Progenitor cell of endocrine pancreas (in vitro differentiated cells): ENCODE data around the gene THRA. TPM values are rescaled to one million over a fixed set of nuclear protein-coding genes. Genes with fewer than 3 reads are reported as not detected.

ENCODE experiments used
- DNase-seq: peaks from one replicate; pipeline ENCODE4 v3.0.0; 2021; ENCODE audit warnings: low spot score; ENCODE audit not compliant: unreplicated experiment
- H3K27ac Mint-ChIP-seq: 2 replicates; pipeline ENCODE4 v1.8.0; 2021; ENCODE audit warnings: mild to moderate bottlenecking, moderate library complexity, mixed read lengths
- H3K27me3 Mint-ChIP-seq: 2 replicates; pipeline ENCODE4 v1.8.0; 2021; ENCODE audit warnings: mixed read lengths
- H3K36me3 Mint-ChIP-seq: 2 replicates; pipeline ENCODE4 v1.8.0; 2022; ENCODE audit warnings: mixed read lengths; ENCODE audit not compliant: insufficient read depth
- H3K4me1 Mint-ChIP-seq: 2 replicates; pipeline ENCODE4 v1.8.0; 2021; ENCODE audit warnings: low read depth, mixed read lengths
- H3K4me3 Mint-ChIP-seq: 2 replicates; pipeline ENCODE4 v1.8.0; 2021; ENCODE audit warnings: low read depth, mild to moderate bottlenecking, moderate library complexity, mixed read lengths
- H3K9me3 Mint-ChIP-seq: 2 replicates; pipeline ENCODE4 v1.8.0; 2021; ENCODE audit warnings: low read depth, mixed read lengths
- CTCF ChIP-seq: fragments of 200-600 bp; sonication (generic); IDR thresholded peaks from one replicate; pipeline ENCODE4 v1.5.0; 2021; ENCODE audit warnings: antibody characterized with exemption, mild to moderate bottlenecking; ENCODE audit not compliant: unreplicated experiment
- total RNA-seq: library from RNA; stranded (reverse); gene quantifications from 2 replicates; pipeline ENCODE4 v1.2.1, GENCODE V29; 2021

The THRA gene
- total RNA-seq, 1 donor from 2014 or later = 25.0 TPM

GRCh38 chr17:40060887-40061608, 1.7 kb upstream of the THRA start:
- no peak for DNase-seq
- Mint-ChIP-seq H3K9me3 (no peaks in the 10 kb centered on the region), H3K4me3 (peak overlapping the region; percentile 80), H3K36me3 (no peaks in the 10 kb centered on the region), H3K27ac (peak overlapping the region; percentile 84), H3K4me1 (peaks cover 32% of the 10 kb centered on the region), H3K27me3 (peaks cover 38% of the 10 kb centered on the region)
- TF ChIP-seq CTCF = no peak

- H3K9me3 Mint-ChIP-seq = no peaks in the 10 kb centered on the region
- H3K36me3 Mint-ChIP-seq = no peaks in the 10 kb centered on the region
- H3K27ac Mint-ChIP-seq = peak overlapping the region; percentile 50
- H3K4me1 Mint-ChIP-seq = peaks cover 33% of the 10 kb centered on the region
- H3K27me3 Mint-ChIP-seq = peaks cover 33% of the 10 kb centered on the region
- no peak for DNase-seq
- TF ChIP-seq CTCF = no peak
- H3K4me3 Mint-ChIP-seq = peak overlapping the region; percentile 80
Observed at GRCh38 chr17:40061609-40062038, 1.1 kb upstream of the THRA start.

GRCh38 chr17:40063187-40063771, 514 bp downstream of the THRA start:
- peak overlapping the region; percentile 91 for H3K27ac Mint-ChIP-seq

GRCh38 chr17:40063901-40064531, 1.3 kb downstream of the THRA start:
- no peak for TF ChIP-seq CTCF
- Mint-ChIP-seq H3K27me3 (peaks cover 20% of the 10 kb centered on the region), H3K9me3 (no peaks in the 10 kb centered on the region), H3K36me3 (no peaks in the 10 kb centered on the region), H3K4me1 (peaks cover 40% of the 10 kb centered on the region), H3K27ac (peak overlapping the region; percentile 91), H3K4me3 (peak overlapping the region; percentile 87)
- no peak for DNase-seq

More at GRCh38 chr17:40063187-40063771, 514 bp downstream of the THRA start:
- peaks cover 35% of the 10 kb centered on the region for H3K4me1 Mint-ChIP-seq
- no peaks in the 10 kb centered on the region for H3K9me3 Mint-ChIP-seq
- peak overlapping the region; percentile 87 for H3K4me3 Mint-ChIP-seq
- H3K27me3 Mint-ChIP-seq = peaks cover 20% of the 10 kb centered on the region
- TF ChIP-seq CTCF = peak; percentile 6
- H3K36me3 Mint-ChIP-seq = no peaks in the 10 kb centered on the region
- DNase-seq = peak; percentile 55

- Mint-ChIP-seq H3K27ac (peak overlapping the region; percentile 82), H3K27me3 (peaks cover 16% of the 10 kb centered on the region), H3K4me1 (peaks cover 52% of the 10 kb centered on the region), H3K9me3 (no peaks in the 10 kb centered on the region), H3K4me3 (peak overlapping the region; percentile 87), H3K36me3 (no peaks in the 10 kb centered on the region)
- DNase-seq = no peak
- no peak for TF ChIP-seq CTCF
Observed at GRCh38 chr17:40064971-40065768, 2.4 kb downstream of the THRA start.
